ENCODE results near the gene BASP1. TPM values are rescaled to one million over a fixed set of nuclear protein-coding genes. Genes with fewer than 3 reads are reported as not detected.
"Not testable (repeated sequence)": the region's sequence is repeated elsewhere in the genome, so short reads cannot be mapped to it uniquely, and the experiment has no call there.

The BASP1 gene
- total RNA-seq, 4 donors from 2014 or later, result 10.1 to 29.6 (median 23.0) TPM

- H3K9me3 ChIP-seq, result no peaks in the 10 kb centered on the region
- no peak overlapping the region for H3K4me3 ChIP-seq (replicated peaks in 1 of 3)
- no peak for TF ChIP-seq CTCF (IDR thresholded peaks at IDR 0.05)
- TF ChIP-seq POLR2A (IDR thresholded peaks at IDR 0.05), result no peak
- intact Hi-C loops (cut with DNase I), result no loop called here
- H3K4me1 ChIP-seq, result peaks cover 6 to 10% of the 10 kb centered on the region in 2 donors
- H3K27ac ChIP-seq, result no peak overlapping the region
- DNase-seq, result no peak
- H3K36me3 ChIP-seq, result no peaks in the 10 kb centered on the region
- WGBS, 2 donors, result 81 to 84% methylated on average over 3 of the region's 3 CpGs
- no peaks in the 10 kb centered on the region for H3K27me3 ChIP-seq
Measured at GRCh38 chr5:17249029-17249634, 31.7 kb downstream of the BASP1 start.

- H3K4me3 ChIP-seq (replicated peaks in 1 of 3); H3K27ac ChIP-seq; H3K36me3 ChIP-seq; DNase-seq; H3K27me3 ChIP-seq; H3K9me3 ChIP-seq; intact Hi-C loops (cut with DNase I): not testable (repeated sequence)
- peaks cover 4 to 10% of the 10 kb centered on the region in 2 donors for H3K4me1 ChIP-seq
- WGBS, 2 donors, result 85 to 96% methylated on average over 6 of the region's 6 CpGs
Measured at GRCh38 chr5:17249841-17250240, 32.4 kb downstream of the BASP1 start.

GRCh38 chr5:17252543-17252942 lies 35.1 kb downstream of the BASP1 start:
- intact Hi-C loops (cut with DNase I), result no loop called here
- no peak overlapping the region for H3K27ac ChIP-seq
- 59 to 81% methylated on average over 1 of the region's 1 CpG for WGBS, 2 donors
- H3K4me1 ChIP-seq, result peaks cover 9 to 13% of the 10 kb centered on the region in 2 donors
- no peak for DNase-seq
- TF ChIP-seq CTCF (IDR thresholded peaks at IDR 0.05) (no peak), POLR2A (IDR thresholded peaks at IDR 0.05) (no peak)
- H3K9me3 ChIP-seq, result no peaks in the 10 kb centered on the region
- H3K36me3 ChIP-seq, result no peaks in the 10 kb centered on the region
- H3K4me3 ChIP-seq (replicated peaks in 1 of 3), result no peak overlapping the region
- no peaks in the 10 kb centered on the region for H3K27me3 ChIP-seq

GRCh38 chr5:17255471-17256021 lies 38.1 kb downstream of the BASP1 start:
- no peak for TF ChIP-seq POLR2A (IDR thresholded peaks at IDR 0.05)
- TF ChIP-seq CTCF (IDR thresholded peaks at IDR 0.05), result no peak
- Histone ChIP-seq H3K4me3 (replicated peaks in 1 of 3) (no peak overlapping the region), H3K27me3 (no peaks in the 10 kb centered on the region), H3K4me1 (peaks cover 15 to 20% of the 10 kb centered on the region in 2 donors), H3K36me3 (no peaks in the 10 kb centered on the region), H3K9me3 (no peaks in the 10 kb centered on the region), H3K27ac (no peak overlapping the region)
- intact Hi-C loops (cut with DNase I), result no loop called here
- DNase-seq, result no peak
- 74 to 82% methylated on average over 6 of the region's 6 CpGs for WGBS, 2 donors

GRCh38 chr5:17256171-17256570 lies 38.7 kb downstream of the BASP1 start:
- DNase-seq, result no peak
- peaks cover 15 to 20% of the 10 kb centered on the region in 2 donors for H3K4me1 ChIP-seq
- TF ChIP-seq POLR2A (IDR thresholded peaks at IDR 0.05) (no peak), CTCF (IDR thresholded peaks at IDR 0.05) (no peak)
- intact Hi-C loops (cut with DNase I), result no loop called here
- H3K27ac ChIP-seq, result no peak overlapping the region
- 83 to 88% methylated on average over 3 of the region's 3 CpGs for WGBS, 2 donors
- no peaks in the 10 kb centered on the region for H3K27me3 ChIP-seq
- H3K9me3 ChIP-seq, result no peaks in the 10 kb centered on the region
- H3K36me3 ChIP-seq, result no peaks in the 10 kb centered on the region
- no peak overlapping the region for H3K4me3 ChIP-seq (replicated peaks in 1 of 3)
